Lower lobe of right lung (tissue), 2 donors: ENCODE data around the gene COASY. TPM values are rescaled to one million over a fixed set of nuclear protein-coding genes. Genes with fewer than 3 reads are reported as not detected.

Experiments used
- ATAC-seq, 2 donors: fragments of 200-7000 bp; cut with Tn5 transposase; one replicate each; pipeline ENCODE4 v1.9.1; 2020 to 2022; ENCODE audit warnings: mild to moderate bottlenecking in 2 of 2, moderate library complexity in 2 of 2
- DNase-seq: peaks from one replicate; pipeline ENCODE4 v3.0.0-alpha.2; 2020
- H3K27ac ChIP-seq: fragments of 200-600 bp; one replicate; pipeline ENCODE4 v1.8.0; 2022
- H3K27me3 ChIP-seq: fragments of 200-600 bp; one replicate; pipeline ENCODE4 v1.8.0; 2022; ENCODE audit warnings: low read depth
- H3K36me3 ChIP-seq: fragments of 200-600 bp; one replicate; pipeline ENCODE4 v1.8.0; 2022; ENCODE audit warnings: mild to moderate bottlenecking
- H3K4me1 ChIP-seq: fragments of 200-600 bp; one replicate; pipeline ENCODE4 v1.8.0; 2022
- H3K4me3 ChIP-seq: fragments of 200-600 bp; one replicate; pipeline ENCODE4 v1.8.0; 2022; ENCODE audit warnings: mild to moderate bottlenecking
- H3K9me3 ChIP-seq: fragments of 200-600 bp; one replicate; pipeline ENCODE4 v1.8.0; 2022
- intact Hi-C: fragments of 100-400 bp; cut with DNase I; formaldehyde crosslinking; loops from one replicate; pipeline ENCODE4 v1.11.0; 2022
- total RNA-seq: library from RNA; stranded (reverse); fragmentation: NEBNext Ultra II Directional; extraction: Animal tissue kit (Norgen Biotek cat#: 25700); gene quantifications from one replicate; pipeline ENCODE4 v1.2.1, GENCODE V29; 2021
- TF ChIP-seq, protein P1 (sequence below): fragments of 200-600 bp; IDR thresholded peaks from one replicate; pipeline ENCODE4 v1.8.0; 2022; ENCODE audit warnings: antibody characterized with exemption, mild to moderate bottlenecking
- donor health status: DM: no; HTN: yes; CAD: no; lungs with severe emphysema.

The COASY gene
- total RNA-seq, 1 donor from 2014 or later = 65.8 TPM

DNA sequence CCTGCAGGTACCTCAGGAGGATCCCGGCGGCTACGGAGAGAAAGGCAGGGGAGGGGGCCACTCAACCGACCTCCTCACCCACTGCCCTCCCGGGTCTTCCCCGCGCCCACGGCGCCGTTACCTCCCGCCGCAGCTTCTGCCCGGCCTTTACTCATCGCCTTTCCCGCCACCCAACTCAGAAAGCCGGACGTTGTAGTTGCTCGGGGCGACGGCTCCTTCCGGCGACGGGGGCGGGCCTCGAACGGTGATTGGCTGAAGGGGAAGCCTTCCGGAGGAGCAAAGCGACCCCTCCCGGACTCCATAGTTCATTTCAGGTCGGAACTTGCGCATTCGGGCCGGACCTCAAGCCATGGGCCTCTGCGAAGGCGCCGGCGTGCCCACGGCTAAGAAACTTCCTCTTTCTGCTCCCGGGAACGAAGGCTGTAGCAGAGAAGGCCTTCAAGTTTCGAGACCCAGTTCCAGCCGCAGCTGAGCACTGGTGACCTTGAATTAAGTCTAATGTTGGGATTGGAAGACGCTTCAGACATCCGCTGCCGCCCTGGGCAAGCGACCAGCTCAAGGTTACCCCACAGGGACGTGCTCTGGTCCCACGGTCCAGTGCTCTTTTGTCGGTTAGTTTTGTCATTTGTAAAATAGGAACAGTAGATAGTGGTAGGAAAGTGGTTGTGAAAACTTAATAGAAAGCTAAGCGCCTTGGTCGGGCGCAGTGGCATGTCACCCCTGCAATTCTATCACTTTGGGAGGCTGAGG lies 15.8 kb downstream of the COASY start, which contains the start of gene PSMC3IP:
PSMC3IP (minus strand) TSS at position 198 of the 750 bp plus-strand sequence; CDS start at position 155, 43 bp downstream.
- no peaks in the 10 kb centered on the region for H3K27me3 ChIP-seq
- peak within 1 kb of the TSS; percentile 84 for H3K4me3 ChIP-seq
- H3K4me1 ChIP-seq = peaks cover 19% of the 10 kb centered on the region
- H3K9me3 ChIP-seq = no peaks in the 10 kb centered on the region
- intact Hi-C loops = no loop called here
- ATAC-seq (peak; percentile 98), DNase-seq (peak; percentile 96)
- TF ChIP-seq, protein P1, sequence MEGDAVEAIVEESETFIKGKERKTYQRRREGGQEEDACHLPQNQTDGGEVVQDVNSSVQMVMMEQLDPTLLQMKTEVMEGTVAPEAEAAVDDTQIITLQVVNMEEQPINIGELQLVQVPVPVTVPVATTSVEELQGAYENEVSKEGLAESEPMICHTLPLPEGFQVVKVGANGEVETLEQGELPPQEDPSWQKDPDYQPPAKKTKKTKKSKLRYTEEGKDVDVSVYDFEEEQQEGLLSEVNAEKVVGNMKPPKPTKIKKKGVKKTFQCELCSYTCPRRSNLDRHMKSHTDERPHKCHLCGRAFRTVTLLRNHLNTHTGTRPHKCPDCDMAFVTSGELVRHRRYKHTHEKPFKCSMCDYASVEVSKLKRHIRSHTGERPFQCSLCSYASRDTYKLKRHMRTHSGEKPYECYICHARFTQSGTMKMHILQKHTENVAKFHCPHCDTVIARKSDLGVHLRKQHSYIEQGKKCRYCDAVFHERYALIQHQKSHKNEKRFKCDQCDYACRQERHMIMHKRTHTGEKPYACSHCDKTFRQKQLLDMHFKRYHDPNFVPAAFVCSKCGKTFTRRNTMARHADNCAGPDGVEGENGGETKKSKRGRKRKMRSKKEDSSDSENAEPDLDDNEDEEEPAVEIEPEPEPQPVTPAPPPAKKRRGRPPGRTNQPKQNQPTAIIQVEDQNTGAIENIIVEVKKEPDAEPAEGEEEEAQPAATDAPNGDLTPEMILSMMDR = no peak
- H3K36me3 ChIP-seq = peaks cover 58% of the 10 kb centered on the region
- H3K27ac ChIP-seq = peak within 1 kb of the TSS; percentile 90

DNA sequence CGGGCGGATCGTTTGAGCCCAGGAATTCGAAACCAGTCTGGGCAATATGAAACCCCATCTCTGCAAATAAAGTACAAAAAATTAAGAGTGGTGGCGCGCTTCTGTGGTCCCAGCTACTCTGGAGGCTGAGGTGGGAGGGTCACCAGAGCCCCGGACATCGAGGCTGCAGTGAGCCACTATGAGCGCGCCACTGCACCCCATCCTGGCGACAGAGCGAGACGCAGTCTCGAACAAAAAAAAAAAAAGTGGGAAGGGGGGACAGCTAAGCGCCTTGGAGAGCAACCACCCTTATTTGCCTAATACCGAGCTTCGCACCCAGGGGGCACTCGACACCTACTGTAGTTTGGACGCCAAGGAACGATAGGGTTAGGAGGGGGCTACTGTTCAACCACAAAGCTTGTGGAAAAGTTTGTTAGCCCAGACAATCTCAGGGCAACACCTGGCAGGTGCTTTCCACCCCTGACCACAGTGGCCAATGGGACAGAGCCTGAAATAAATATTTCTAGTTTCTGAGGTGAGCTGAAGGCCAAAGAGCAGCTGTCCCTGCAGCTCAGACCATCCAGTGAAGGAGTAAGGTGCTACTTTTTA lies 16.4 kb downstream of the COASY start:
- ATAC-seq = peak; percentile 86 to 87
- intact Hi-C loops = no loop called here
- Histone ChIP-seq H3K4me3 (peak overlapping the region; percentile 84), H3K9me3 (no peaks in the 10 kb centered on the region), H3K27me3 (no peaks in the 10 kb centered on the region), H3K36me3 (peaks cover 58% of the 10 kb centered on the region), H3K27ac (peak overlapping the region; percentile 90), H3K4me1 (peaks cover 19% of the 10 kb centered on the region)
- DNase-seq = peak; percentile 79
- TF ChIP-seq, protein P1 = peak; percentile 67

DNA sequence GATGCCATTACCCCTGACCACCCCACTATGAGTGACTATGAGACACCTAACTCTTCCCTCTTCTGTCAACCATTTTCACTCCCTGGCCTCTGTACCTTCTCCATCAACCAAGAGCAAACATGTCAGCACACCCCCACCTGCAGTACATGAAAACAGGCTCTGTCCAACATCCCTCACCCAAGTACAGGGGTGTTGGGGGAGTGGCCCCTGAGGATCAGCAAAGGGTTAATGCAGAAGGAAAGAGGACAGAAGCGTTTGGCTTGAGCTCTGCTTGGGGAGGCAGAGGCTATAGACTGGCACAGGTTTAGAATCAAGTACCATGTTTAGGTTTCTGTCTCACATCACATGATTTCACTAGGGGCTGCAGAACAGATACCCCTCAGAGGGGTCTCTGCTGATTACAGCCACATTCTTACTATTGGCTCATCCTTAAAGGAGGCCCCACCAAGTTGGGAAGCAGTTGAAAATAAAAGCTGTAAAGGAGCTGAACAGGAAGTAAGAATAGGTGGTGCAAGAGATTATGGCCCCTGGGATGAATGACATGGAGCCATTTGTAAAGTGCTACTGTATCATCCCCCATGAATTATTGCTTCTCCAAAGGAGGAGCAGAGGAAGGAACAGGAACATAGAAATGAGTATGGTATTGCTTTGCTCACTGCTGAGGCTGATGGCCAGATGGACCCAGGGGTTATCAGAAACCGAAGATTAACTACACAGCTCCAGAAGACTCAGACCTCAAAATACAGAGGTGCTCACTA lies 18.0 kb downstream of the COASY start:
- H3K36me3 ChIP-seq = peaks cover 58% of the 10 kb centered on the region
- no peak for ATAC-seq
- H3K9me3 ChIP-seq = no peaks in the 10 kb centered on the region
- H3K4me1 ChIP-seq = peaks cover 22% of the 10 kb centered on the region
- intact Hi-C loops = no loop called here
- TF ChIP-seq, protein P1 = no peak
- H3K27ac ChIP-seq = no peak overlapping the region
- no peak for DNase-seq
- no peak overlapping the region for H3K4me3 ChIP-seq
- no peaks in the 10 kb centered on the region for H3K27me3 ChIP-seq

DNA sequence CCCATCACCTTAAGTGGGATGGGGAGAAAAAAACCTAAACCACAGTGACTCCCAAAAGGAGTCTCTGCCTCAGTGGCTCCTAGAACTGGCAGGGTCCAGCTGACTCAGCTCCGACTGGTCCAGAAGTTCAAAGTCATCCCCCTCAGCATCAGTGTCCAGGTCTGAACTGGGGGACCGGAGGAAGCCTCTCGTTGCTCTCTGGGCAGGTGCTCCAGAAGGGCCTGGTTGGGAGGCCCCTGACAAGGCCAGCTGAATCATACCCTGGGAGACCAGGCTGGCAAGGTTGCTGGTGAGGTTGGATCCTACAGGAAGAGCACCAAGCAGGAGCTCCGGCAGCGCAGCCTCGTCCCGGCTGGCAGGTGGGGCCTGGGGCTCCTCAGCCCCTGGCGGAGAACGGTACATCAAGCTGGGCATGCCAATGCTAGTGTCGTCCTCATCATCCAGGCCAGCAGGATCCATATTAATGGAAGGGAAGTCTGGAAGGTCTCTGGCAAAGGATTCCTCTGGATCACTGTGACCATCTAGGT lies 19.9 kb downstream of the COASY start:
- Histone ChIP-seq H3K27me3 (no peaks in the 10 kb centered on the region), H3K27ac (no peak overlapping the region), H3K9me3 (no peaks in the 10 kb centered on the region), H3K4me1 (peaks cover 38% of the 10 kb centered on the region), H3K4me3 (no peak overlapping the region), H3K36me3 (peaks cover 73% of the 10 kb centered on the region)
- TF ChIP-seq, protein P1 = no peak
- intact Hi-C loops = no loop called here
- DNase-seq = no peak
- no peak for ATAC-seq

DNA sequence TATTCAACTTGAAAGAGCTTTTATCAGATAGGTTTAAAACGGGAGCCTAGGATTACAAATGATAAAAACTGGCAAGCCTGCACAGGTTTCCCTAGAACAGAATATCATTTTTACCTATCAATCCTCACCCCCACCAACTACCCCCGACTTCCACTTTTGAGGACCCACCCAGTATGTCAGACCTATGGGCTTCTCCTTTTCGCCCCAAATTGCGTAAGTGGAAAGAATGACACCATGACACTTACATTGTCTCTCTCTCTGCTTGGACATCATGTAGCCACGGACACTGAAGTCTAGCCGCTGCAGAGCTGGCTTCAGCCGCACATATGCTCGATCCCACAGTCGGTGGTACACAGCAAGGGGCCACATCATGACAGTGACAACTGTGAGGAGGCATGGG lies 22.9 kb downstream of the COASY start:
- Histone ChIP-seq H3K4me3 (no peak overlapping the region), H3K9me3 (no peaks in the 10 kb centered on the region), H3K27me3 (no peaks in the 10 kb centered on the region), H3K36me3 (peaks cover 100% of the 10 kb centered on the region), H3K27ac (peak overlapping the region; percentile 46), H3K4me1 (peaks cover 31% of the 10 kb centered on the region)
- intact Hi-C loops = no loop called here
- DNase-seq (no peak), ATAC-seq (peak; percentile 61 to 70)
- TF ChIP-seq, protein P1 = no peak
